Smooth muscle cell of the brain vasculature (primary cell): ENCODE results near the gene CMTM3.
A peak's percentile ranks its signal among the peaks of the same experiment; 100 is the strongest.
"Not testable (repeated sequence)": the region's sequence is repeated elsewhere in the genome, so short reads cannot be mapped to it uniquely, and the experiment has no call there.

ENCODE experiments used
- DNase-seq: peaks from one replicate; pipeline ENCODE4 v3.0.0-alpha.2; 2012; ENCODE audit warnings: low read depth, low spot score

Gene CMTM3

DNA sequence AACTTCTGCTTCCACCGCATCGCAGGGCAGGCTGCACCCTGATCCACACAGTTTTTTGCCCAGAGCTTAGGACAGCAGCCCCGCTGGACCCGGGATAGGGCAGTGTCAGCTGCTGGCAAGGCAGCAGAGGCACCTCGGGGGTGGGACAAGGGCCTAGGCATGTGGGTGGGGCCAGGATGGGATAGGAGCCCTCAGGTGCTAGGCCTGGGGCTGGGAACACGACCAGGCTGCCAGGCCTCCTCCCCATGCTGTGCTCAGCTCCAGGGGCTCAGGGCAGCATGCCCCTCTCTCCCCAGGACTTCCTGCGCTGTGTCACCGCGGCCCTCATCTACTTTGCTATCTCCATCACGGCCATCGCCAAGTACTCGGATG lies 4.6 kb downstream of the CMTM3 start:
- no peak for DNase-seq

- no peak for DNase-seq
These were observed 5.8 kb downstream of the CMTM3 start for GRCh38 chr16:66610111-66610820.

- DNase-seq = not testable (repeated sequence)
These were observed 7.4 kb downstream of the CMTM3 start for GRCh38 chr16:66611911-66612310.

GRCh38 chr16:66612422-66612821 lies 7.9 kb downstream of the CMTM3 start:
- DNase-seq = no peak

- no peak for DNase-seq
These were observed 9.8 kb downstream of the CMTM3 start for GRCh38 chr16:66614161-66614802.

DNA sequence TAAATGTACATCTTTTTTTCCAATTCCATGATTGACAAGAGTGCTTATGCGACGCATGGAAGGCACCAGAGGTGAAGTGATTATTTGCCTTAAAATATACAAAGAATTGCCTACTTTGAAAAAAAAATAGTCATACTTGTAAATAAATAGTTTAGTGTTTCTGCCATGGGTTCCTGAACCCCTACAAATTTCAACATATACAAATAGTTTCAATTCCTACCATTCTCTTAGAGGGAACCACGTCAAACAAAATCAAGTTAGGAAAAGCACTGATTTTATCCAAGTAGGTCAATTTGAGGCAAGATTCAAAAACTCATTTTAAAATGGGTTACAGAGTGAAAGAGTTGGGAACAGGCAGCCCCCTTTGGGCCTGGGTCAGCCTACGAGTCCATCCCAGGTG lies 11.7 kb downstream of the CMTM3 start:
- no peak for DNase-seq

- DNase-seq = no peak
These were observed 12.1 kb downstream of the CMTM3 start for GRCh38 chr16:66616592-66616991.

DNA sequence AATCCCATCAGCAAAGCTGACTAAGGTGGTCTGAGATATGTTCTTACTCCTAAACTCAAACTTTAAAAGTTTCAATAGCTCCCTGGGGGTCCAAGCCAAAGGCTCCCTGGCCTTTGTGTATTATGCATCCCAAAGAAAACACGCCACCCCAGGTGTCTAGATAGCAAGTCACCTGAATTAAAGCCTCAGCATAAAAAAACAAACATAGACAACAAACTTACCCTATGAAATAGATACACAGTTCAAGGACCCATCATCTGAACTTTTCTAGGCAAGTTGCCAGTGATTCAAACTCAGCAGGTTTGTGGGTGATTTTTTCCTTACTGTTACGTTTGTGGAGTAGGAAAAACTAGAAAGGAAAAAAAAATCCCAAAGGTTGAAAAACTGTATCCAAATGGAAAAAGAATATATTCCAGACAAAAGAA lies 12.5 kb downstream of the CMTM3 start:
- peak; percentile 57 for DNase-seq

- DNase-seq = no peak
These were observed 13.2 kb downstream of the CMTM3 start for GRCh38 chr16:66617728-66618127.

- DNase-seq = peak; percentile 67
These were observed 14.3 kb downstream of the CMTM3 start for GRCh38 chr16:66618588-66619375.

- no peak for DNase-seq
These were observed 15.3 kb downstream of the CMTM3 start for GRCh38 chr16:66619534-66620428.

- no peak for DNase-seq
These were observed 15.9 kb downstream of the CMTM3 start for GRCh38 chr16:66620429-66620795.

DNA sequence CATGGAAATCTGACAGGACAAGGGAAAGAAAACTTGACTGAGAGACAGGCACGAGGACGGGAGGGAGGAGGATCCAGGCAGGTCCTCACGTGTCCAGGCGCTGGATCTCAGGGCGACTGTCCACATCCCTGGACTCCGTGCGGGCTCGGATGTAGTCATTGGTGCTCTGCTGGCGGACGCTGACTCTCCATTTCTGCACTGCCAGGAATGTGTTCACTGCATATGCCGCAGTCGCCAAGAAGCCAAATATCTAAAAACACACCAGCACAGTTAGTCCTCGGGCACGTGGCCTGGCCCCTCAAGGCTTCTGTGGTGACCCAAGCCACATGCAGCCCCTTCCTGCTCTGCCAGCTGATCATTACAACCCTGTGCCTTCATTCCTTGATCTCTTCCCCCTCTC lies 17.5 kb downstream of the CMTM3 start:
- no peak for DNase-seq

DNA sequence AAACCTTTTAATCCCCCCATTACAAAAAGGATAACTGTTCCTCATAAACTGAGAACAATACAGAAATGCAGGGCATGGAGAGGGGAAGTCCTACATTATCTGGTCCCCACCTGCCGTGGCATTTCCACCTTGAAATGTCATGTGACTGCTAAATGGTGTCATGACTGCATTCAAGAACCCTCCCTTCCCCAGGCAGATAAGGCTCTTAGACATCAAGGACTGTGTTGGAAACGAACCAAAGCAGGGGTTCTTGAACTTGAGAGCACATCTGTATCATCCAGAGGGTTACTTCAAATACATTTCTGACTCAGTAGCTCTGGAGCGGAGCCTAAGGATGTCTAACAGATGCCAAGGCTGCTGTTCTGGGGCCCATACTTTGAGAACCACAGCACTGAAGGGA lies 18.4 kb downstream of the CMTM3 start:
- no peak for DNase-seq

DNA sequence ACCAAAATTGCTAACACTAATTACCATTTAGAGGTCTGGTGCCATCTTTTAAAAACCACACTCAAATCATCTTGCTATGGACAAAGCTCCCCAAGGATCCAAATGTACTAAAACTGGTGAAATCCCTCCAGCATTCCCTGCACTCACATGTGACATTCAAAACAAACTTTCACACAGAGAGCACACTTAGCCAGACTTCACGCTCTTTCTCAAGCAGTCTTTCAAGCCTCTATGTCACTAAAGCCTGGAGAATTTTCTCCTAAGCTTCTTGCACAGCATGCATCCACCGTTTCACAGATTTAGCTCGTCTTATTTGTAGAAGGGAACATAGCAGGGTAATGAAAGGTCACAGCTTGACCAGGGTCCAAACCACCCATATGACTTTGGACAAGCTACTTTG lies 19.3 kb downstream of the CMTM3 start:
- DNase-seq = no peak

GRCh38 chr16:66627611-66628378 lies 23.3 kb downstream of the CMTM3 start:
- DNase-seq = not testable (repeated sequence)

DNA sequence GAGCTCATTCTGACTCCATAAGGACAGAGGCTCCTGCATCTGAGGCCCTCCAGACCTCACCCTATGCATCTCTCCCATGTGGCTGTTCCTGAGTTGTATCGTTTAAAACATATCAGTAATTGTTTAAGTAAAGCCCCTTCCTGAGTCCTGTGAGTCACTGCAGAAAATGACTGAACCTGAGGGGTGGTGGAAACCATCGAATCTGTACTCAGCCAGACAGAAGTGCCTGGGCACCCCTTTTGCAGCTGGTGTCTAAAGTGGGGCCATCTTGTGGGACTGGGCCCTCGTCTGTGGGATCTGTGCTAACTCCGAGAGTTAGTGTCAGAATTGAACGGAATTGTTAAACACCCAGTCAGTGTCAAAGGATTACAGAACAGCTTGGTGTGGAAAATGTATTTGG lies 25.4 kb downstream of the CMTM3 start:
- DNase-seq = no peak

GRCh38 chr16:66630561-66631260 lies 26.2 kb downstream of the CMTM3 start:
- not testable (repeated sequence) for DNase-seq

DNA sequence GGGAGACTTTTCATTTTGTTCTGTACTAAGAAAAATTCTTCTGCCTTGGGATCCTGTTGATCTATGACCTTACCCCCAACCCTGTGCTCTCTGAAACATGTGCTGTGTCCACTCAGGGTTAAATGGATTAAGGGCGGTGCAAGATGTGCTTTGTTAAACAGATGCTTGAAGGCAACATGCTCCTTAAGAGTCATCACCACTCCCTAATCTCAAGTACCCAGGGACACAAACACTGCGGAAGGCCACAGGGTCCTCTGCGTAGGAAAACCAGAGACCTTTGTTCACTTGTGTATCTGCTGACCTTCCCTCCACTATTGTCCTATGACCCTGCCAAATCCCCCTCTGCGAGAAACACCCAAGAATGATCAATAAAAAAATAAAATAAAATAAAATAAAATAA lies 27.1 kb downstream of the CMTM3 start:
- not testable (repeated sequence) for DNase-seq

DNA sequence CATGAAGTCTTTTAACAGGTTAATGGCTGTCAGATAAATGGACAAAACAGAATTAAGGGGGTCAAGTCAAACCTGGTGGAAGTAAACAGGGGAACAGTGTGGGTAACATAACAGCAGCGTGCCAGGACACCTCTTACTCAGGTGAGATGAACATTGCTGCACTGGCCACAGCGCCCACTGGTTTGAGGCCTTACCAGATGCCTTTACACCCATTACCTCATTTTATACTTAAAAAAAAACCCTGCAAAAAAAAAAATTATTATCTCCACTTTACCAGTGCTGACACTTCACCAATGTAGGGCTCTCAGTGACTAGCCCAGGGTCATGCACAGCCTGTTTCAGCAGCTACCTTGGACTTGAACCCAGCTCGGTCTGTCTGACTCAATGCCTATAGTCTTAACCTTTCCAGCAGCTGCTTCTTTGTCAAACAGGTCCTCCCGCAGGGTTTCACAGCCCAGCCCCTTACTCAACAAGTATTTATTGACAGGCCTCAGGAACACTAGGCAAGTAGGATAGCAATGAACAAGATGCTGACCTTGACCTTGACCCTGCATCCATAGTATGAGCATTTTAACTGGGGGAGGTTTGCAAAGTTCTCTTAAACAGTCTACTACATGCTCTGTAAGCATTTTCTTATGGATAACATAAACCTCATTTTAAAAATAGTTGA lies 30.2 kb downstream of the CMTM3 start:
- no peak for DNase-seq
